Hematopoietic multipotent progenitor cell (in vitro differentiated cells): ENCODE results near the gene FAXDC2. TPM values are rescaled to one million over a fixed set of nuclear protein-coding genes. Genes with fewer than 3 reads are reported as not detected.
A peak's percentile ranks its signal among the peaks of the same experiment; 100 is the strongest.
"Not testable (repeated sequence)": the region's sequence is repeated elsewhere in the genome, so short reads cannot be mapped to it uniquely, and the experiment has no call there.

Experiments used
- DNase-seq, 3 donors: peaks; one replicate each; pipeline ENCODE4 v3.0.0-alpha.2; 2011 to 2015; ENCODE audit warnings: low read depth in 2 of 3, low spot score in 2 of 3
- total RNA-seq: library from RNA; depleted of rRNA; stranded (reverse); fragments of >200 nt; gene quantifications from one replicate; pipeline ENCODE4 v1.2.3, GENCODE V29; 2012

FAXDC2 gene
- total RNA-seq, 1 donor, result 9.4 TPM

GRCh38 chr5:154862766-154863165 is 12.4 kb upstream of the FAXDC2 start:
- DNase-seq, result no peak

- DNase-seq, result no peak
Measured at GRCh38 chr5:154861946-154862345, 11.5 kb upstream of the FAXDC2 start.

- DNase-seq, result peak in 1 of 3 donors; percentile 48
Measured at GRCh38 chr5:154860765-154861164, 10.4 kb upstream of the FAXDC2 start.

- no peak for DNase-seq
Measured at GRCh38 chr5:154860123-154860522, 9.7 kb upstream of the FAXDC2 start.

- DNase-seq, result peak; percentile 22 to 53 (median 36)
Measured at GRCh38 chr5:154858972-154859871, 8.8 kb upstream of the FAXDC2 start.

- DNase-seq, result peak; percentile 19 to 99 (median 98)
Measured at GRCh38 chr5:154858297-154858971, 8.0 kb upstream of the FAXDC2 start, which contains the start of gene CNOT8. TSS of gene CNOT8 (plus strand) at chr5:154858627. CDS start at chr5:154863279, 4,652 bp downstream.

- DNase-seq, result peak; percentile 93 to 96 (median 93)
Measured at GRCh38 chr5:154857530-154858296, 7.3 kb upstream of the FAXDC2 start.

GRCh38 chr5:154851351-154851750 is 948 bp upstream of the FAXDC2 start:
- DNase-seq, result no peak

- DNase-seq, result no peak
Measured at GRCh38 chr5:154849791-154850201, 607 bp downstream of the FAXDC2 start.

GRCh38 chr5:154849264-154849785 is 1.1 kb downstream of the FAXDC2 start:
- no peak for DNase-seq

- DNase-seq, result no peak
Measured at GRCh38 chr5:154844809-154845208, 5.6 kb downstream of the FAXDC2 start.

- no peak for DNase-seq
Measured at GRCh38 chr5:154842689-154843530, 7.5 kb downstream of the FAXDC2 start.

GRCh38 chr5:154841273-154841661 is 9.1 kb downstream of the FAXDC2 start:
- DNase-seq, result no peak

- peak in 1 of 3 donors; percentile 27 for DNase-seq
Measured at GRCh38 chr5:154840435-154841272, 9.7 kb downstream of the FAXDC2 start.

- no peak for DNase-seq
Measured at GRCh38 chr5:154837009-154837901, 13.1 kb downstream of the FAXDC2 start.

GRCh38 chr5:154836225-154836624 is 14.2 kb downstream of the FAXDC2 start:
- DNase-seq, result no peak

GRCh38 chr5:154835701-154836052 is 14.7 kb downstream of the FAXDC2 start:
- DNase-seq, result not testable (repeated sequence)

- DNase-seq, result no peak
Measured at GRCh38 chr5:154834053-154834452, 16.4 kb downstream of the FAXDC2 start.
